Astrocyte of the cerebellum (primary cell): ENCODE results near the gene IPO5.
"Not testable (repeated sequence)": the region's sequence is repeated elsewhere in the genome, so short reads cannot be mapped to it uniquely, and the experiment has no call there.

Source experiments
- DNase-seq: peaks from one replicate; pipeline ENCODE4 v3.0.0-alpha.2; 2011; ENCODE audit warnings: low read depth
- H3K4me3 ChIP-seq: 2 replicates; pipeline ENCODE4 v1.5.1; 2011; ENCODE audit warnings: mild to moderate bottlenecking, low read depth, low read length, moderate library complexity
- in situ Hi-C: cut with HindIII; loops from 2 replicates; pipeline ENCODE4 v1.10.0; 2017; ENCODE audit warnings: low sequenced_read_pairs
- TF ChIP-seq, protein P1 (sequence below): IDR thresholded peaks from 2 replicates; pipeline ENCODE4 v1.5.1; 2012; ENCODE audit warnings: low read length, low read depth, moderate library complexity, mild to moderate bottlenecking; ENCODE audit errors: missing control alignments

Gene IPO5

DNA sequence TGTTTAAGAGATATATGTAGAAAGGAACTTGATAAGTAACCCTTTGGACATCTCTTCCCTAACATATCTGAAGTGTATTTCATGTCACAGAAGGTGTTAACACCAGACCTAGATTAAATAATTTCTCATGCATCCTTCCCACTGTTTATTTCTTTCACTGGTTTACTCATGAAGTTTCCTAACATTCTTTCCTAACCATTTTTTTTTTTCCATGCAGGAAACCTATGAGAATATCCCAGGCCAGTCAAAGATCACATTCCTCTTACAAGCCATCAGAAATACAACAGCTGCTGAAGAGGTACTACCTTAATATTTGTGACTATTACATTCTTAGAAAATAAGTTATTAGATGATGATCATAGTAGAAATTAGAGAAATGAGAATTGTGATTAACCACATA, 28.8 kb downstream of the IPO5 start:
- DNase-seq: no peak
- no peak overlapping the region for H3K4me3 ChIP-seq
- in situ Hi-C loops: no loop called here
- TF ChIP-seq, protein P1, sequence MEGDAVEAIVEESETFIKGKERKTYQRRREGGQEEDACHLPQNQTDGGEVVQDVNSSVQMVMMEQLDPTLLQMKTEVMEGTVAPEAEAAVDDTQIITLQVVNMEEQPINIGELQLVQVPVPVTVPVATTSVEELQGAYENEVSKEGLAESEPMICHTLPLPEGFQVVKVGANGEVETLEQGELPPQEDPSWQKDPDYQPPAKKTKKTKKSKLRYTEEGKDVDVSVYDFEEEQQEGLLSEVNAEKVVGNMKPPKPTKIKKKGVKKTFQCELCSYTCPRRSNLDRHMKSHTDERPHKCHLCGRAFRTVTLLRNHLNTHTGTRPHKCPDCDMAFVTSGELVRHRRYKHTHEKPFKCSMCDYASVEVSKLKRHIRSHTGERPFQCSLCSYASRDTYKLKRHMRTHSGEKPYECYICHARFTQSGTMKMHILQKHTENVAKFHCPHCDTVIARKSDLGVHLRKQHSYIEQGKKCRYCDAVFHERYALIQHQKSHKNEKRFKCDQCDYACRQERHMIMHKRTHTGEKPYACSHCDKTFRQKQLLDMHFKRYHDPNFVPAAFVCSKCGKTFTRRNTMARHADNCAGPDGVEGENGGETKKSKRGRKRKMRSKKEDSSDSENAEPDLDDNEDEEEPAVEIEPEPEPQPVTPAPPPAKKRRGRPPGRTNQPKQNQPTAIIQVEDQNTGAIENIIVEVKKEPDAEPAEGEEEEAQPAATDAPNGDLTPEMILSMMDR: no peak

DNA sequence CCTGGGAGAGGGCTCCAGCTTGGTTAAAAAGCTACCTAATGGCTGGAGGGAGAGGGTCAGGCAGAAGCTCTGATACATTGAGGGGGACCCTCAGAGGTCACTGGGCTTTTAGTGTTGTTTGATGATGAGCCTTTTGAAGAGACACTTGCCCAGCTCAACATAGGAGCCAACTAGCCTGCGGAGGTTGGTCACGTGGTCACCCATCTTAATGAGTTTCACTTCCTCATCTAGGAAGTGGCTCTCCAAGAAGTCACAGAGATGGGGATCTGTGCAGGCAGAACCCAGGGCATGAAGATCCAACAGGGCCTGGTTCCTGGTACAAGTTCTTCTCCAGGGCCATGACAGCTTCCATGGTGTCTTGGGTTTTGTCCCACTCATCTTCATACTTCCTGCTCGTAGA, 33.4 kb downstream of the IPO5 start:
- no peak overlapping the region for H3K4me3 ChIP-seq
- no peak for DNase-seq
- TF ChIP-seq, protein P1: no peak
- in situ Hi-C loops: no loop called here

DNA sequence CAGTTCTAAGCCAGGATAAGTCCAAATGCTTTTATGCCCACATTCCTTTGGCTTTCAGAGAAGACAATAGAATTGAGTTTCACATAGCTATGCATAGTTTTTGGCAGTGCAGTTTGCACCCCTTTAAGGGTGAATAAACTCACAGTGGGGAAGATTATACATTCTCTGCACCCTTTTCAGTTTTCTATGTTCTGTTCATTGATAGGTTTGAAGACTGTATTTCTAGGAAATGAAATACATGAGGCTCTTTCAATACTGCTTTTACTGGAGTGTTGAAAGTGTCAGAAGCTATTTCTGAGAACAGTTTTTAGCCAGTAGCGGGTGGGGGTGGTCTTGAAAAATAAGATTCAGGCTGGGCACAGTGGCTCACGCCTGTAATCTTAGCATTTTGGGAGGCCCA, 46.2 kb downstream of the IPO5 start:
- no peak for DNase-seq
- in situ Hi-C loops: loop anchor here (10.0 kb wide), 1 partner anchor 85 kb away; no protein-coding TSS in a partner anchor
- TF ChIP-seq, protein P1: no peak

DNA sequence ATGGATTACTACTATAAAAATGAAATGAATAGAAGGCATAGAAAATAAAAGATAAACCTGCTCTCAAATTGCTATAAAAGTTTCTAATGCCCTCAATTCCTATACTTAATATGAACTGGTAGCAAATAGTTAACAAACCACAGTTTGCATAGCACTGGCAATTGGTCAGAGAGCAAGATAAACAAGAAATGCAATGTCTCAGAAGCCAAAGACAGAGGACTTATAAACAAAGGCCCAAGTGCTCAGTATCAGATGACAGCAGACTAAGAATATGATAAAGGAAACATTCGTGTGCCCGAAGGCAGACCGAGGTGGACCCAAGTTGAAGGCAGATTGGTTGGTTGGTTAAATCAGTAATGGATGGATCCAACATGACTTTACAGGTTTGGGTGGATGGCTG, 50.6 kb downstream of the IPO5 start:
- TF ChIP-seq, protein P1: no peak
- in situ Hi-C loops: loop anchor here (10.0 kb wide), 1 partner anchor 81 kb away; no protein-coding TSS in a partner anchor
- peak; percentile 19 for DNase-seq
- no peak overlapping the region for H3K4me3 ChIP-seq

More for the DNA sequence above, 46.2 kb downstream of the IPO5 start:
- no peak overlapping the region for H3K4me3 ChIP-seq

DNA sequence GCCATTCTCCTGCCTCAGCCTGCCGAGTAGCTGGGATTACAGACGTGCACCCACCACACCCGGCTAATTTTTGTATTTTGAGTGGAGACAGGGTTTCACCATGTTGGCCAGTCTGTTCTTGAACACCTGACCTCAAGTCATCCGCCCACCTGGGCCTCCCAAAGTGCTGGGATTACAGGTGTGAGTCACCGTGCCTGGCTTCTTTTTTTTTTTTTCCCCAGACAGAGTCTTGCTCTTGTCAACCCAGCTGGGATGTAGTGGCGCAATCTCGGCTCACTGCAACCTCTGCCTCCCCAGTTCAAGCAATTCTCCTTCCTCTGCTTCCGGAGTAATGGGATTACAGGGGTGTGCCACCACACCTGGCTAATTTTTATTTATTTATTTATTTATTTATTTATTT, 51.5 kb downstream of the IPO5 start:
- not testable (repeated sequence) for DNase-seq, H3K4me3 ChIP-seq
- in situ Hi-C loops: loop anchor here (10.0 kb wide), 1 partner anchor 80 kb away; no protein-coding TSS in a partner anchor

DNA sequence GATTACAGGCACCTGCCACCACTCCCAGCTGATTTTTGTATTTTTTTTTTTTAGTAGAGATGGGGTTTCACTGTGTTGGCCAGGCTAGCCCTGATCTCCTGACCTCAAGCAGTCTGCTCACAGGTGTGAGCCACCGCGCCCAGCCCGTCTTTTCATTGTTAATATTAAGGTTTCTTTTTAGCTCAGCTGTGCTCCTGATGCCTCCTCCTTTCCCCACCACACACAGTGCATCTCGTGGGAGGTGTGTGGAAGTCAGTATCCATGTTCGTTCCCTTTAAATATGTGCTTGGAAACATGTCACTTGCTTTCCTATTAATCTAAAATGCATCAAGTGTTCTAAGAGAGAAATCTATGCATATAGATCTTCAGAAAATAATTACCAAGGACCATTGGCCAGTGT, 53.5 kb downstream of the IPO5 start:
- no peak for DNase-seq
- TF ChIP-seq, protein P1: no peak
- no peak overlapping the region for H3K4me3 ChIP-seq
- in situ Hi-C loops: loop anchor here (10.0 kb wide), 1 partner anchor 78 kb away; no protein-coding TSS in a partner anchor

DNA sequence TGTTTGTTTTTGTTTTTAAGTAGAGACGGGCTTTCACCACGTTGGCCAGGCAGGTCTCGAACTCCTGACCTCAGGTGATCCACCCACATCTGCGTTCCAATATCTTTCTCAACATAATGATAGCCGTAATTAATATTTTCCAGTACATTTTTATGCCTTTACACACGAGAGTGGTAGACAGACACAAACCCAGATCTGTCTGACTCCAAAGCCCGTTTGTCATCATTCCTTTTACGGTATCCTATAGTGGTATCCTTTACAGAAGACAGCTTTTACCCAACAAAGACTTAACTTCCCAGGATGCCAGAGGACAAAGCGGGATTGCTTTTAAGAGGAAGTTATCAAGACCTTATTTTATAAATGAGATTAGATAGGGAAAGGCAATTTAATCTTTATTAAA, 59.8 kb downstream of the IPO5 start:
- TF ChIP-seq, protein P1: no peak
- no peak for DNase-seq
- in situ Hi-C loops: no loop called here
- H3K4me3 ChIP-seq: no peak overlapping the region
